ENCODE measurements around the gene MALT1.
A peak's percentile ranks its signal among the peaks of the same experiment; 100 is the strongest.

GRCh38 chr18:58785870-58786269 is 114.6 kb downstream of the MALT1 start:
- no peak for TF ChIP-seq REST (IDR thresholded peaks at IDR 0.05)
- no peak for TF ChIP-seq CTCF (IDR thresholded peaks at IDR 0.05)
- no peak for TF ChIP-seq USF2 (IDR thresholded peaks at IDR 0.05)
- no peak for TF ChIP-seq EP300 (IDR thresholded peaks at IDR 0.05)
- TF ChIP-seq HOXA7 (CRISPR knock-in tag; IDR thresholded peaks at IDR 0.05), result 0 out of 2 replicates have a peak, but pooled peaks have one; percentile 57
- TF ChIP-seq NFE2L2 (conservative IDR thresholded peaks at IDR 0.05; ENCODE audit: low read length), result no peak
- no peak for TF ChIP-seq JUN (IDR thresholded peaks at IDR 0.05)
- TF ChIP-seq, protein P1, sequence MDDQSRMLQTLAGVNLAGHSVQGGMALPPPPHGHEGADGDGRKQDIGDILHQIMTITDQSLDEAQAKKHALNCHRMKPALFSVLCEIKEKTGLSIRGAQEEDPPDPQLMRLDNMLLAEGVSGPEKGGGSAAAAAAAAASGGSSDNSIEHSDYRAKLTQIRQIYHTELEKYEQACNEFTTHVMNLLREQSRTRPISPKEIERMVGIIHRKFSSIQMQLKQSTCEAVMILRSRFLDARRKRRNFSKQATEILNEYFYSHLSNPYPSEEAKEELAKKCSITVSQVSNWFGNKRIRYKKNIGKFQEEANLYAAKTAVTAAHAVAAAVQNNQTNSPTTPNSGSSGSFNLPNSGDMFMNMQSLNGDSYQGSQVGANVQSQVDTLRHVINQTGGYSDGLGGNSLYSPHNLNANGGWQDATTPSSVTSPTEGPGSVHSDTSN (IDR thresholded peaks at IDR 0.05), result no peak
- no peak for TF ChIP-seq MAX (IDR thresholded peaks at IDR 0.05)
- TF ChIP-seq RFX5 (IDR thresholded peaks at IDR 0.05), result no peak

All from A549 (cell line).